Measurements from ENCODE around the gene TMEM80.

The TMEM80 gene

GRCh38 chr11:679271-680207 lies 16.1 kb upstream of the TMEM80 start:
- Histone ChIP-seq H3K79me2 (no peaks in the 10 kb centered on the region), H2AFZ (no peak overlapping the region), H3K4me3 (ENCODE audit: low read depth, low read length) (no peak overlapping the region), H3K9me3 (ENCODE audit: control insufficient read depth, low read length) (no peaks in the 10 kb centered on the region), H3K9ac (no peak overlapping the region), H3K4me2 (ENCODE audit: low read length) (no peak overlapping the region), H3K36me3 (ENCODE audit: control insufficient read depth, insufficient read depth, low read length) (no peaks in the 10 kb centered on the region), H3K27ac (no peak overlapping the region), H3K4me1 (no peaks in the 10 kb centered on the region), H3K27me3 (ENCODE audit: control insufficient read depth, insufficient read depth, low read length) (no peaks in the 10 kb centered on the region)
- no peak for TF ChIP-seq CTCF (IDR thresholded peaks at IDR 0.05)

GRCh38 chr11:680476-680875 lies 15.1 kb upstream of the TMEM80 start:
- H3K27ac ChIP-seq = no peak overlapping the region
- no peaks in the 10 kb centered on the region for H3K27me3 ChIP-seq (ENCODE audit: control insufficient read depth, insufficient read depth, low read length)
- no peak overlapping the region for H3K4me2 ChIP-seq (ENCODE audit: low read length)
- H3K9me3 ChIP-seq (ENCODE audit: control insufficient read depth, low read length) = no peaks in the 10 kb centered on the region
- H3K79me2 ChIP-seq = no peaks in the 10 kb centered on the region
- H3K4me1 ChIP-seq = no peaks in the 10 kb centered on the region
- no peak overlapping the region for H2AFZ ChIP-seq
- no peak overlapping the region for H3K4me3 ChIP-seq (ENCODE audit: low read depth, low read length)
- no peak for TF ChIP-seq CTCF (IDR thresholded peaks at IDR 0.05)
- H3K9ac ChIP-seq = no peak overlapping the region
- H3K36me3 ChIP-seq (ENCODE audit: control insufficient read depth, insufficient read depth, low read length) = no peaks in the 10 kb centered on the region

- Histone ChIP-seq H2AFZ (no peak overlapping the region), H3K27me3 (ENCODE audit: control insufficient read depth, insufficient read depth, low read length) (no peaks in the 10 kb centered on the region), H3K4me1 (no peaks in the 10 kb centered on the region), H3K4me2 (ENCODE audit: low read length) (no peak overlapping the region), H3K4me3 (ENCODE audit: low read depth, low read length) (no peak overlapping the region), H3K9me3 (ENCODE audit: control insufficient read depth, low read length) (no peaks in the 10 kb centered on the region), H3K79me2 (no peaks in the 10 kb centered on the region), H3K27ac (no peak overlapping the region), H3K9ac (no peak overlapping the region), H3K36me3 (ENCODE audit: control insufficient read depth, insufficient read depth, low read length) (no peaks in the 10 kb centered on the region)
- no peak for TF ChIP-seq CTCF (IDR thresholded peaks at IDR 0.05)
Observed at GRCh38 chr11:680970-681369, 14.6 kb upstream of the TMEM80 start.

GRCh38 chr11:686451-687243 lies 9.0 kb upstream of the TMEM80 start:
- H3K36me3 ChIP-seq (ENCODE audit: control insufficient read depth, insufficient read depth, low read length) = no peaks in the 10 kb centered on the region
- H3K27ac ChIP-seq = no peak overlapping the region
- H3K4me3 ChIP-seq (ENCODE audit: low read depth, low read length) = no peak overlapping the region
- no peak overlapping the region for H3K9ac ChIP-seq
- H3K4me2 ChIP-seq (ENCODE audit: low read length) = no peak overlapping the region
- TF ChIP-seq CTCF (IDR thresholded peaks at IDR 0.05) = no peak
- H2AFZ ChIP-seq = no peak overlapping the region
- H3K4me1 ChIP-seq = no peaks in the 10 kb centered on the region
- no peaks in the 10 kb centered on the region for H3K9me3 ChIP-seq (ENCODE audit: control insufficient read depth, low read length)
- H3K27me3 ChIP-seq (ENCODE audit: control insufficient read depth, insufficient read depth, low read length) = no peaks in the 10 kb centered on the region
- no peaks in the 10 kb centered on the region for H3K79me2 ChIP-seq

All from parathyroid adenoma (tissue), 2 donors.